GM12864 (cell line): ENCODE results near the gene HTR1D.
A peak's percentile ranks its signal among the peaks of the same experiment; 100 is the strongest.
"Not testable (repeated sequence)": the region's sequence is repeated elsewhere in the genome, so short reads cannot be mapped to it uniquely, and the experiment has no call there.

ENCODE experiments used
- DNase-seq: peaks from one replicate; pipeline ENCODE4 v3.0.0-alpha.2; 2011; ENCODE audit warnings: low read depth
- H3K4me3 ChIP-seq: 2 replicates; pipeline ENCODE4 v1.5.1; 2011; ENCODE audit warnings: mild to moderate bottlenecking, low read depth, low read length, control low read depth
- TF ChIP-seq, protein P1 (sequence below): IDR thresholded peaks from 2 replicates; pipeline ENCODE4 v1.5.1; 2011; ENCODE audit warnings: low read depth, mild to moderate bottlenecking, moderate library complexity, low read length, control low read depth, inconsistent platforms; ENCODE audit errors: missing control alignments

Gene HTR1D

DNA sequence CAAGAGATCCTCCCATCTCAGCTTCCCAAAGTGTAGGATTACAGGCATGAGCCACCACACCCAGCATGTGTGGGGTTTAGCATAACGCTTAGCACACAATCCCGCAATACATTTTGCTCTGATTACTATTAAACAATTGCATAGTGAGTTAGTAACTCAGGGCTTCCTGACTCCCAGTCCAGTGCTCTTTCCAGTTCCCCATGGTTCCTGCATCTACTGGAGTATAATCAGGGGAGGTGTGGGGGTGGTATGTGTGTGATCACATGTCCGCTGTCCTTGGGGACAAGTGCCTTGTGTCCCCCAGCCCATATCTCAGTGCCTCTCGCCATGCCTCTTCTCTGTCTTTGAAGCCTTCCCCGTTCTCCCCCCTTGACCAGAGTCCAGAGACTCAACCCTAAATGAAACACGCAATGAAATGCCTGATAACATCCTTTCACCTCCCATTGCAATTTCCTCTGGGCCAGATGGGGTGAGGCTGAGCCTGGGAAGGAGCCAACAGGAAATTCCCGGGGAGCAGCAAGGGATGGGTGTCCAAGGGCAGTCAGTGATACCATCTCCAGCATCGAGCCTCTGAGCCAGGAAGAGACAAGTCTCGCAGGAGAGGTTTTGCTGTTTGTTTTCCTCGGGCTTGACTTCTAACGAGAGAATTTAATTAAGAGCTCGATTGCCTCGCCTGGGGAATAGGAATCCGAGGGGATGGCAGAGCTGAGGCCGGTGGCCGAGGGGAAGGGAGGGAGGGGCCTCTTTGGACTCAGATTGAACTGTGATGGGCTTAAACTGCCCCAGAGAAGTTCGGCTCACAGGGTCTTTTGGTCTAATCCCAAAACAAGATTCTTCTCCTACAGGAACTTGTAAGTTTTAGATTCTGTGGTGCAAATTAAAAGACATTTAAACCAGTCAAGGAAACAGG lies 7.7 kb upstream of the HTR1D start:
- no peak for DNase-seq
- no peak overlapping the region for H3K4me3 ChIP-seq
- TF ChIP-seq, protein P1, sequence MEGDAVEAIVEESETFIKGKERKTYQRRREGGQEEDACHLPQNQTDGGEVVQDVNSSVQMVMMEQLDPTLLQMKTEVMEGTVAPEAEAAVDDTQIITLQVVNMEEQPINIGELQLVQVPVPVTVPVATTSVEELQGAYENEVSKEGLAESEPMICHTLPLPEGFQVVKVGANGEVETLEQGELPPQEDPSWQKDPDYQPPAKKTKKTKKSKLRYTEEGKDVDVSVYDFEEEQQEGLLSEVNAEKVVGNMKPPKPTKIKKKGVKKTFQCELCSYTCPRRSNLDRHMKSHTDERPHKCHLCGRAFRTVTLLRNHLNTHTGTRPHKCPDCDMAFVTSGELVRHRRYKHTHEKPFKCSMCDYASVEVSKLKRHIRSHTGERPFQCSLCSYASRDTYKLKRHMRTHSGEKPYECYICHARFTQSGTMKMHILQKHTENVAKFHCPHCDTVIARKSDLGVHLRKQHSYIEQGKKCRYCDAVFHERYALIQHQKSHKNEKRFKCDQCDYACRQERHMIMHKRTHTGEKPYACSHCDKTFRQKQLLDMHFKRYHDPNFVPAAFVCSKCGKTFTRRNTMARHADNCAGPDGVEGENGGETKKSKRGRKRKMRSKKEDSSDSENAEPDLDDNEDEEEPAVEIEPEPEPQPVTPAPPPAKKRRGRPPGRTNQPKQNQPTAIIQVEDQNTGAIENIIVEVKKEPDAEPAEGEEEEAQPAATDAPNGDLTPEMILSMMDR = no peak

DNA sequence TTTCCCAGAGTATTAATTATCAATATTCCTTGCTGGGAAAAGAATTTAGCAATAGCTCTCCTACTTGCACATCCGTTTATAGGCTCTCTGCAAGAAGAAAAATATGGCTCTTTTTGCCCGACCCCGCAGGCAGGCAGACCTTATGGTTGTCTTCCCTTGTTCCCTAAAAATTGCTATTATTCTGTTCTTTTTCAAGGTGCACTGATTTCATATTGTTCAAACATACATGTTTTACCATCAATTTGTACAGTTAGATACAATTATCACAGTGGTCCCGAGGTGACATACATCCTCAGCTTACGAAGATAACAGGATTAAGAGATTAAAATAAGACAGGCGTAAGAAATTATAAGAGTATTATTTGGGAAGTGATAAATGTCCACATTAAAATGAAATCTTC lies 6.7 kb upstream of the HTR1D start:
- DNase-seq, H3K4me3 ChIP-seq: not testable (repeated sequence)

- DNase-seq, H3K4me3 ChIP-seq: not testable (repeated sequence)
Measured at GRCh38 chr1:23223490-23223951, 6.2 kb upstream of the HTR1D start.

DNA sequence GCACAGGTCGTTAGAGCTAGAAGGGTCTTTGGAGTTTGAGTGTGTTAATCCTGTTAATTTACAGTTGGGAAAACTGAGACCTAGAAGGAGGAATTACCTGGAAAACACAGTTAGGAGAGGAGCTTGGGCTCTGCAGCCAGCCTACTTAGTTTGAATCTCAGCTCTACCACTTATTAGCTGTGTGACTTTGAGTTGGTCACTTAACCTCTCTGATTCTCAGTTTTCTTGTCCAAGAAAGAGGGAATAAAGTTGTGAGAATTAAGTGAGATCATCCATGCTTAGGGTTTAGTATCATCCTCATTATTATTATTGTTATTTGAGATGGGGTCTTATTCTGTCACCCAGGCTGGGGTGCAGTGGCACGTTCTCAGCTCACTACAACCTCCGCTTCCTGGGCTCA lies 5.4 kb upstream of the HTR1D start:
- TF ChIP-seq, protein P1 = no peak
- H3K4me3 ChIP-seq = no peak overlapping the region
- no peak for DNase-seq

DNA sequence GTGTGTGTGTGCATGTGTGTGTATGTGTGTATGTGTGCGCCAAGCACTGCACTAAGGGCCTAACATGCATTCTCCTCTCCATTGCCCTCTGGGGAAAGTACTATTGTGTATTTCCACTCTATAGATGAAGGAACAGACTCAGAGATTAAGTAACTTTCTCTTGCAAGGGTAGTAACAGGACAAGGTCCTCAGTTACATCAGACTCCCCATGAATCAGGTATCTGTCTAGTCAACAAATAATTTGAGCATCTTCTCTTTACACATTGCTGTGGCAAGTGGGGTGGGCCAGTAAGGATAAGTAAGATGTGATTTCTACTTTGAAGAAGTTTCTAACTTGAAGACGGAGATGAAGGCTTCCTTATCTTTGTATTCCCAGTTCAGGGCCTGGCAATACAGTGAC lies 5.0 kb upstream of the HTR1D start:
- no peak overlapping the region for H3K4me3 ChIP-seq
- TF ChIP-seq, protein P1 = no peak
- no peak for DNase-seq

GRCh38 chr1:23221107-23221506 lies 3.8 kb upstream of the HTR1D start:
- no peak for DNase-seq
- TF ChIP-seq, protein P1 = no peak
- H3K4me3 ChIP-seq = no peak overlapping the region

GRCh38 chr1:23216771-23217420 lies 406 bp downstream of the HTR1D start:
- H3K4me3 ChIP-seq = peak overlapping the region; percentile 12; the same call in 1 of the 2 replicates
- TF ChIP-seq, protein P1 = peak; percentile 66
- DNase-seq = no peak
